Epithelial cell of proximal tubule (primary cell): Measurements from ENCODE around the gene IL26. TPM values are rescaled to one million over a fixed set of nuclear protein-coding genes. Genes with fewer than 3 reads are reported as not detected.
"Not testable (repeated sequence)": the region's sequence is repeated elsewhere in the genome, so short reads cannot be mapped to it uniquely, and the experiment has no call there.

Source experiments
- DNase-seq: peaks from one replicate; pipeline ENCODE4 v3.0.0-alpha.2; 2011; ENCODE audit warnings: low read depth
- H3K4me3 ChIP-seq: 2 replicates; pipeline ENCODE4 v1.5.1; 2011; ENCODE audit warnings: low read depth, mild to moderate bottlenecking, low read length
- CTCF ChIP-seq: conservative IDR thresholded peaks from 2 replicates; pipeline ENCODE4 v1.5.1; 2012; ENCODE audit warnings: low read depth, mild to moderate bottlenecking, low read length
- total RNA-seq: library from RNA; depleted of rRNA; stranded (reverse); fragments of >200 nt; gene quantifications from 2 replicates; pipeline ENCODE4 v1.2.3, GENCODE V29; 2015

IL26 gene
- total RNA-seq, 1 donor from 2014 or later, result not detected

GRCh38 chr12:68229956-68230355 lies 4.3 kb upstream of the IL26 start:
- no peak for DNase-seq
- no peak overlapping the region for H3K4me3 ChIP-seq
- TF ChIP-seq CTCF, result no peak

- TF ChIP-seq CTCF, result no peak
- no peak overlapping the region for H3K4me3 ChIP-seq
- DNase-seq, result no peak
Measured at GRCh38 chr12:68227356-68227755, 1.7 kb upstream of the IL26 start.

DNA sequence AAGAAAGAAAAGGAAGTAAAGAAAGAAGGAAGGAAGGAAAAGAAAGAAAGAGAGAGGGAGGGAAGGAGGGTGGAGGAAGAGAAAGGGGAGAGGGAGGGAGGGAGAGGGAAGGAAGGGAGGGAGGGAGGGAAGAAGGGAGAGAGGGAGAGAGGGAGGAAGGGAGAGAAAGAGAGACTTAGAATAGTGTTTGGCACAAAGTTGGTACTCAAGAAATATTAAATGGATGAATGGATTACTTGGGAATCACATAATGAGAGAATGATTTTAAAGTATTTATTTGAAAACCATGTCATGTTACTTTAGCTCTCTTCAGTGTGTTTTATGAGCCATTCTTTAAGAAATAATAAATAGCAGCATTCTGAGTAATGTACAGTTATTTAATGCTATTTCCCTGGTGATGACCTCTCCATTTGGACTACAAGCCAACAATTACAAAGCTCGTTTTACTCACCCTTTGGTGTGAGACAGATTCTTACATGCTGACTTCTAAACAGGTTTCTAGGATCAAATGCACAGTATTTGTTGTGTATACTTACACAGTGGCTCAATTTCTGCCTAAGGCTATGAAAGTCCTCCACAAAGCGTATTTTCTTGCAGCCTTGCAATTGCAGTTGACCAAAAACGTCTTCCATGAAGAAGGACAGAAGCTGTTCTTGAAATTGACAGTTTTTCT lies 861 bp downstream of the IL26 start:
- no peak overlapping the region for H3K4me3 ChIP-seq
- DNase-seq, result no peak
- no peak for TF ChIP-seq CTCF

- DNase-seq, result no peak
- H3K4me3 ChIP-seq, result no peak overlapping the region
- peak; percentile 93 for TF ChIP-seq CTCF
Measured at GRCh38 chr12:68223067-68223747, 2.4 kb downstream of the IL26 start.

- DNase-seq, result no peak
- H3K4me3 ChIP-seq, result no peak overlapping the region
- TF ChIP-seq CTCF, result no peak
Measured at GRCh38 chr12:68222326-68222725, 3.3 kb downstream of the IL26 start.

GRCh38 chr12:68221497-68221896 lies 4.1 kb downstream of the IL26 start:
- no peak overlapping the region for H3K4me3 ChIP-seq
- no peak for TF ChIP-seq CTCF
- no peak for DNase-seq

DNA sequence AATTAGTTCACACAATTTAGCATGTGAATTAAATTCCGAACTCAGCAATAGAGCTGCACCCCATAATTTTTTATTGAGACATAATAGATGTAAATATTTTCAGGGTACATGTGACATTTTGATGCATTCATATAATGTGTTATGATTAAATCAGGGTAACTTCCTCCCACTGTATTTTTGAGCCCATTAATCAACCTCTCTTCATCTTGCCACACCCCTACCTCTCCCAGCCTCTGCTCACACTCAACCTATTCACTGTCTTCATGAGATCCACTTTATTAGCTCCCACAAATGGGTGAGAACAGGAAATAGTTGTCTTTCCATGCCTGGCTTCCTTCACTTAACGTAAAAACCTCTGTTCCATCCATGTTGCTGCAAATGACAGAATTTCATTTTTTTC lies 14.7 kb downstream of the IL26 start:
- H3K4me3 ChIP-seq, result no peak overlapping the region
- no peak for DNase-seq
- TF ChIP-seq CTCF, result no peak

DNA sequence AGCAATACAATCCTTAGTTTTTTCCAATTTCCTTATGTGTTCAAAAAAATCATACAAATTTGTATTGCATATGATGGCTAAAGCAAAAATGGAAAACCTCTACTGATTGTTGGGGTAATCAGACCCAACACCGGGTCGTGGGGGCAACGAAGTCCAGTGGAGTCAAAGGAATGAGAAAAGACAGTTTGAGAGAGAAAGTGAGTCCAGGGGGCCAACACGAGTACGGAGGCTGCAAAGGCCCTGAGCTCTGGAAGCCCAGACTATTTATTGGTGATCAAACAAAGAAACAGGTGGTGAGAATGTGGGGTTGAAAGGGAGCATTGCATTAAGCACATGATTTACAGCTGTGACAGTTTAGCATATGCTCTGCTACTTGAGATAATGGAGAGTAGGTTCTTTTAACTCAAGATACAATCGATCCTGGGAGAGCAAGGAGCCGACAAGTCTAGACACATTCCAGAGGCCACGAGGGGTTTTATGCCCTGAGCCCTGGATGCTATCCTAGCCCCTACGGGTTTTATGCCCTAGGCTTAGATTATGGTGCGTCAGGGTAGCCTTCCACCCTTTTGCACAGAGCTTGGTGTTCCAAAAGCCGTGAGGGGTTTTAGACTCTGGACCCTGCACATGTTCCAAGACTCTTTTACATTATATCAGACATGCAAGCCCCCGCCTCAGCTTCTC lies 16.4 kb downstream of the IL26 start:
- not testable (repeated sequence) for H3K4me3 ChIP-seq, DNase-seq
